HG03460 (cell line): ENCODE measurements around the gene DDA1.

Experiments used
- ATAC-seq: cut with Tn5 transposase; IDR thresholded peaks from one replicate; pipeline ENCODE4 v1.9.1; 2021; ENCODE audit not compliant: unreplicated experiment

The DDA1 gene

GRCh38 chr19:17328517-17329365 is 19.4 kb downstream of the DDA1 start:
- ATAC-seq, result no peak

GRCh38 chr19:17329366-17330261 is 20.3 kb downstream of the DDA1 start:
- ATAC-seq, result no peak

- no peak for ATAC-seq
Measured at GRCh38 chr19:17330262-17331044, 21.1 kb downstream of the DDA1 start.

DNA sequence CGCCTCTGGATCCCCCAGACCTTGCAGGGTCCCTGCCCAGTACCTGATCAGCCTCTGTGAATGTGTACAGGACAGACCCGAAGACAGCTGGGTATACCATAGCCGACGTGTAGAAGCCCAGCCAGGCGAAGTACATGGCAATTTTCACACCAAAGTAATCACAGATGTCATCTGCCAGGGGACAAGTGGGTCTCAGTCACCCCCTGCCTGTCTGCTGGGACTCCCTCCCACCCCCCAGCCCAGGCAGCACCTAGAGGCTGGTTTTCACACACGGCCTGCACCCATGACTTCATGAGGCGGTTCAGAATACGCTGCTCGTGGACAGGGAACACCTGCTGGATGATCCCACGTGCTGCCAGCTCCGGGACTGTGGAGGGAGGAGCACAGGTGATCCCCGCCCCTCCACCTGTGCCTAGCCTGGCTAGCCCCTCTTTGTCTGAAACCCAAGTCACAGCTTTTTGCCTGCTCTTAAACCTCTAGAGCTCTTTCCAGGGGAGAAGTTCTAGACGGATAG is 21.7 kb downstream of the DDA1 start:
- no peak for ATAC-seq

GRCh38 chr19:17332360-17332676 is 23.0 kb downstream of the DDA1 start:
- no peak for ATAC-seq

- ATAC-seq, result no peak
Measured at GRCh38 chr19:17332677-17333581, 23.6 kb downstream of the DDA1 start.

- ATAC-seq, result no peak
Measured at GRCh38 chr19:17333611-17334413, 24.4 kb downstream of the DDA1 start.

DNA sequence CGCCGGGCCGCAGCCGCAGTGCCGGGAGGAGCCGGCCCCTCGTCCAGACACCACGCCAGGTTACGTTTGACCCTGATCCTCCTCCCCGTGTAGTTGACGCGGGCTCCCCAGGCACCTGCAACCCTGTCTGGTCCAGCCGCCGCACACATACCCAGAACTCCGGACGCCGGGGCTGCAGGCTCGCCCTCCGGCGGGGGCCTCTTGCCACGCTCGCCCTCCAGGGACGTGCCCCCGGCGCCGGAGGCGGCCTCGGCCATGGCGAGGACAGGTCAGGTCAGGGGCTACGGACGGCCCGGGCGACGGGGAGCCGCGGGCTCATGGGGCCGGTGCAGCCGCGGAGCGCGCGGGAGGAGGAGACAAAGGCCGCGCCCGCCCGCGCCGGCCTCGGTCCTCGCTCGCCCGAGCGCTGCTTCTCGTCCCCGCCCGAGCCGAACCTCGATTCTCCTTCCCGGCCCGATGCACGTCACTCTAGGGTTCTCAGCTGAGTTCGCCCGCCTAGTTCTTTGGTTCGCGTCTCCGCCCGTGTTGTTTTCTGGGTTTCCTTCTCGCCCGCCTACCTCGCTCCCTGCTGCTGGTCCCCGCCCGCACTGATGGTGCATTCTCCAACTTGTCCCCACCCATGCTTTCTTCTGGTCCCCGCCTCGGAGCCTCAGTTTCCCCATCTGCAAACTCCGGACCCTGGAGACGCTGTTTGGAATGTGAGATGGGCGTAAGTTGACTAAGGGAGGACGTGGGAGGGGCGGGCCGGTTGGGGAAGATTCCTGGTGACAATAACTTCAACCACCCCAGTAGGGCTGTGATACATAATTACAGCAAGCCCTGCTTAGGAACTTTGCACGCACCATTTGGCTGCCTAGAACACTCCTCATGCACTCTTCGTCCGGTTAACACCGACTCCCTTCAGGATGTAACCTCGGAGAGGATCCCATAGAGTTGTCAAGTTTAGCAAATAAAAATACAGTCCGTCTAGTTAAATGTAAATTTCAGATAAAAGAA is 25.3 kb downstream of the DDA1 start, which contains the start of gene ANO8:
Gene ANO8, minus strand, starts transcription at position 442 of the 996 bp plus-strand sequence. Its CDS starts 185 bp downstream, at position 257.
- ATAC-seq, result peak; percentile 36

DNA sequence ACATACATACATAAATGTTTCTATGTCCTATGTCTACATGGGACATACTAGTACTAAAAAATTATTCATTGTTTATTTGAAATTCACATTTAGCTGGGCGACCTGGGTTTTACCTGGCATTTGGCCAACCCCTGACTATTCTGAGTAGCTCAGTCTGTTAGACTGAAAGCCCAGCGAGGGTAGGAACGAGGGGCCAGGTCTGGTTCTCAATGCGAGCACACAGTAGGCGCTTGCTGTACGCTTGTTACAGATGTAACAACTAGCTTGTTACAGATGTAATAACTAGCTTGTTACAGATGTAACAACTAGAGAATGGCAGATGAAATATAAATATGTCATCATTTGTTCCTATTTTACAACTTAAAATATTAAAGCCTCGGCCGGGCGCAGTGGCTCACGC is 26.2 kb downstream of the DDA1 start:
- ATAC-seq, result no peak

GRCh38 chr19:17336872-17337674 is 27.7 kb downstream of the DDA1 start, which contains the start of gene GTPBP3:
GTPBP3 (plus strand) TSS chr19:17337553; CDS start chr19:17337612, 59 bp downstream.
- peak; percentile 64 for ATAC-seq

DNA sequence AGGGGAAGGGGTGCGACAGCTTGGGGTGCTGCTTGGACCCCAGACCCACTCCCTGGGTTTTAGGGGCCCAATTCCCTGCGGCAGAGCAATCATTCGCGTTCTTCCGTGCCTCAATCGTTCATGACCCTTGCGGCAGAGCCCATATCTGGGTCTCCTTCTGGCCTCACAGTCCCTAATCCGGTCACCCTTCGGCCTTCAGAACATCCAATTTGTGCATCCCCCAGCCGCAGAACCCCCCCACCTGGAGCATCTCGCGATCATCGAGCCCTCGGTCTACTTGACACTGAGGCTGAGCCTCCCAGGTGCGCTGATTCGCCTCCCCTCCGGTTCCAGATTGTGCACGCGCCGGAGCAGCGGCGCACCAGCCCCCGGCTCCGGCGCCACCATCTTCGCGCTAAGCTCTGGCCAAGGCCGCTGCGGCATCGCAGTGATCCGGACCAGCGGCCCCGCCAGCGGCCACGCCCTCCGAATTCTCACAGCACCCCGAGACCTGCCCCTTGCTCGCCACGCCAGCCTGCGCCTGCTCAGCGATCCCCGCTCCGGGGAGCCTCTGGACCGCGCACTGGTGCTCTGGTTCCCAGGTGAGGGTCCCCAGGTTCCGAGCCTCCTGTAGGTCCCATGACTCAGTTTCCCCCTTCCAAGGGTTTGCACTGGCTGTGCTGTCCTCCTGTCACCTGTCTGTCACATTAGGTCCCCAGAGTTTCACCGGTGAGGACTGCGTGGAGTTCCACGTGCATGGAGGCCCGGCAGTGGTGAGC is 28.5 kb downstream of the DDA1 start:
- no peak for ATAC-seq

DNA sequence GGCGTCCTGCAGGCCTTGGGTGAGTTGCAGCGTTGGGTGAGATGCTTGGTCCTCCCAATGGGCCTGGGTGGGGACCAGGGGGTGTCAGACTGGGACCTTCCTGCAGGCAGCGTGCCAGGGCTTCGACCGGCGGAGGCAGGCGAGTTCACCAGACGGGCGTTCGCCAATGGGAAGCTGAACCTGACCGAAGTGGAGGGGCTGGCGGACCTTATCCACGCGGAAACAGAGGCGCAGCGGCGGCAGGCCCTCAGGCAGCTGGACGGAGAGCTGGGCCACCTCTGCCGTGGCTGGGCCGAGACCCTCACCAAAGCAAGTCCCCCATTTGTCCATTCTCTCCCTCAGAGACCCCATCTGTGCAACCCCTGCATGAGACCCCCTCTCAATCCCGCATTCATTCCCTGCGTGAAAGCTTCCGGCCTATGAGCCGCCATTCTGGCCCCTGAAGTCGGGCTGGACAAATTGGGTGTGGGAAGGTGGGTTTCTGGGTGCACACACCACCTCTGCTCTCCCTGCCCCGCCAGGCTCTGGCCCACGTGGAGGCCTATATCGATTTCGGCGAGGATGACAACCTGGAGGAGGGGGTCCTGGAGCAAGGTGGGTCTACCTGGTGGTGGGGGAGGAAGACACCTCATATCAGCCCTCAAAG is 29.2 kb downstream of the DDA1 start:
- ATAC-seq, result no peak

DNA sequence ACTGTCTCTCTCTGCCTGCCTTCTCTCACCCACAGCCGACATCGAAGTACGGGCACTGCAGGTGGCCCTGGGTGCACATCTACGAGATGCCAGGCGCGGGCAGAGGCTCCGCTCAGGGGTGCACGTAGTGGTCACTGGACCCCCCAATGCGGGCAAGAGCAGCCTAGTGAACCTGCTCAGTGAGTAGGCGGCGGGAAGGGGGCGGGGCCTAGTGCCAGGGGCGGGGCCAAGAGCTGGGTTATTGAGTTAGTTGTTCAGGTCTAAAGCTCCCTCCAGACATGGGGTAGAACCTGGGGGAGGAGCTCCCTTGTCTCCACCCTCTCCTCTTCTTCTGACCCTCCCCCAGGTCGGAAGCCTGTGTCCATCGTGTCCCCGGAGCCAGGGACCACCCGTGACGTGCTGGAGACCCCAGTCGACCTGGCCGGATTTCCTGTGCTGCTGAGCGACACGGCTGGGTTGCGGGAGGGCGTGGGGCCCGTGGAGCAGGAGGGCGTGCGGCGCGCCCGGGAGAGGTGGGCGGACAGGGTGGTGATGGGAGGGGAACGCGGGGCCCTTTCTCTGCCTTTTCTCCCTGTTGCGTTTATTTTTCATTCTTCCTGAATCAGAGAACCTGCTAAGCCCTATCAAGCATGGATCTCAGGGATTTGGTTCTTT is 29.9 kb downstream of the DDA1 start:
- ATAC-seq, result no peak

DNA sequence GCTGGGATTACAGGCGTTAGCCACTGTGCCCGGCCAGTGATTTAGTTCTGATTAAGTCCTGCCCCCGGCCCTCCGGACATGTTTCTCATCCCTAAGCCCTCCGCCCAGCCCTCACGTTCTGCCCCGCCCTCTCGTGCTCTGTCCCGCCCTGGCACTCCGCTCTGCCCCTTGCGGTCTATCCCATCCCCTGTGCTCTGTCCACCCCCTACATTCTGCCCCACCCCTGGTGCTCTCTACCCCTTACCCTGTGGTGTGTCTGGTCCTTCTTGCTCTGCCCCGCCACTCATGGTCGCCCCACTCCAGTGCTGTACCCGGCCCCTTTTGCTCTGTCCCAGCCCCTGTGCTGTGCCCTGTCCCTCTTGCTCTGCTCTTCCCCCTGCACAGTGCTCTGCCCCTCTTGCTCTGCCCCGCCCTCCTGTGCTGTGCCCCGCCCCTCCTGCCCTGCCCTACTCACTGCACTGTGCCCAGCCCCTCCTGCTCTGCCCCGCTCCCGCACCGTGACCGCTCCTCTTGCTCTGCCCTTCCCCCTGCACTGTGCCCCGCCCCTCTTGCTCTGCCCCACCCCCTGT is 31.0 kb downstream of the DDA1 start:
- no peak for ATAC-seq

DNA sequence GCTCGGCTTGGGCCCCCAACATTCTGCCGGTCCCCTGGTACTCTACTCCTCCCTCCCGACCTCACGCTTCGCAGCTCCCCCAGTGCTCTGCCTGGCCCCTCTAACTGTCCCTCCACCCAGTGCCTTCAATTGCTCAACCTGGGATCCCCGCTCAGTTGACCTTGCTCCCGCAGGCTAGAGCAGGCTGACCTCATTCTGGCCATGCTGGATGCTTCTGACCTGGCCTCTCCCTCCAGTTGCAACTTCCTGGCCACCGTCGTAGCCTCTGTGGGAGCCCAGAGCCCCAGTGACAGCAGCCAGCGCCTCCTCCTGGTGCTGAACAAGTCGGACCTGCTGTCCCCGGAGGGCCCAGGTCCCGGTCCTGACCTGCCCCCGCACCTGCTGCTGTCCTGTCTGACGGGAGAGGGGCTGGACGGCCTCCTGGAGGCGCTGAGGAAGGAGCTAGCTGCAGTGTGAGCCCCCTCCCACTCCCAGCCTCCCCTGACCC is 31.6 kb downstream of the DDA1 start:
- no peak for ATAC-seq
